ENCODE data around the gene COPA. TPM values are rescaled to one million over a fixed set of nuclear protein-coding genes. Genes with fewer than 3 reads are reported as not detected.

The COPA gene
- total RNA-seq, 2 donors from 2014 or later: 96.1 to 134 TPM

- Histone ChIP-seq H3K4me1 (no peaks in the 10 kb centered on the region), H3K36me3 (peaks cover 97% of the 10 kb centered on the region), H3K27me3 (no peaks in the 10 kb centered on the region), H3K4me3 (no peak overlapping the region), H3K9me3 (no peaks in the 10 kb centered on the region), H3K27ac (no peak overlapping the region)
- TF ChIP-seq, protein P1, sequence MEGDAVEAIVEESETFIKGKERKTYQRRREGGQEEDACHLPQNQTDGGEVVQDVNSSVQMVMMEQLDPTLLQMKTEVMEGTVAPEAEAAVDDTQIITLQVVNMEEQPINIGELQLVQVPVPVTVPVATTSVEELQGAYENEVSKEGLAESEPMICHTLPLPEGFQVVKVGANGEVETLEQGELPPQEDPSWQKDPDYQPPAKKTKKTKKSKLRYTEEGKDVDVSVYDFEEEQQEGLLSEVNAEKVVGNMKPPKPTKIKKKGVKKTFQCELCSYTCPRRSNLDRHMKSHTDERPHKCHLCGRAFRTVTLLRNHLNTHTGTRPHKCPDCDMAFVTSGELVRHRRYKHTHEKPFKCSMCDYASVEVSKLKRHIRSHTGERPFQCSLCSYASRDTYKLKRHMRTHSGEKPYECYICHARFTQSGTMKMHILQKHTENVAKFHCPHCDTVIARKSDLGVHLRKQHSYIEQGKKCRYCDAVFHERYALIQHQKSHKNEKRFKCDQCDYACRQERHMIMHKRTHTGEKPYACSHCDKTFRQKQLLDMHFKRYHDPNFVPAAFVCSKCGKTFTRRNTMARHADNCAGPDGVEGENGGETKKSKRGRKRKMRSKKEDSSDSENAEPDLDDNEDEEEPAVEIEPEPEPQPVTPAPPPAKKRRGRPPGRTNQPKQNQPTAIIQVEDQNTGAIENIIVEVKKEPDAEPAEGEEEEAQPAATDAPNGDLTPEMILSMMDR (IDR thresholded peaks at IDR 0.05): no peak
- no peak for DNase-seq (ENCODE audit: low spot score)
These were observed 12.9 kb downstream of the COPA start for GRCh38 chr1:160330119-160330518.

DNA sequence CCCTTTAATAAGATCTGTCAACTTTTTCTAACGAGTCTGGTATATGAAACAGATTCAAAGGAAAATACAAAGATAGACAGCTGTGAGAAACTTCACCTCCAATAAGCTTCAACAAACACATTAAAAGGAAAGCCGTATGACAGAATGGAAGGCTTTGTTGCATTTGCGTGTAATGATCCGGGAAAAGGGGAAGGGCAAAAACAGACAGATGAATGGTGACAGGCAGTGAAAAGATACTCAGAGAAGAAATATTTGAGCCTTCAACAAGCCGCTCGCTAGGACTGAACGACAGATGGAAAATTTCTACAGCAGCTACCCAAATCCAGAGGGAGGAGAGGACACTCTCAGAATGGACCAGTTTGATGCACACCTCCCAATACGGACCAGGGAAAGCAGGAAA is 14.9 kb downstream of the COPA start:
- Histone ChIP-seq H3K4me3 (no peak overlapping the region), H3K9me3 (no peaks in the 10 kb centered on the region), H3K27ac (no peak overlapping the region), H3K4me1 (no peaks in the 10 kb centered on the region), H3K36me3 (peaks cover 98% of the 10 kb centered on the region), H3K27me3 (no peaks in the 10 kb centered on the region)
- TF ChIP-seq, protein P1 (IDR thresholded peaks at IDR 0.05): no peak
- no peak for DNase-seq (ENCODE audit: low spot score)

DNA sequence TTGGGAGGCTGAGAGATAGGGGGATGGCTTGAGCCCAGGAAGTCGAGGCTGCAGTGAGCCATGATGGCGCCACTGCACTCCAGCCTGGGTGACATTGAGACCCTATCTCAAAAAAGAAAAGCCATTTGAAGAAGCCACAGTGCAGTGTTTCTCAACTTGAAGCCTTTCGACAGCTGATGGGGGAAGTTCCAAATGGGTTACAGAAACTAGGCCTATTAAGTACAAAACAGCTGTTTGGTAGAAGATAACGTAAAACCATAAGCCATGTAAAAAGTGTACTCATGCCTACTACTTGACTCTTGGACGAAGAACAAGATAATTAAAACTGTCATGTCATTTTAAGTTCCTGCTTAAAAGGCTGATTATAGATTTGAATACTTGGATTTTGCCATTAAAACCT is 16.6 kb downstream of the COPA start:
- Histone ChIP-seq H3K4me1 (no peaks in the 10 kb centered on the region), H3K36me3 (peaks cover 98% of the 10 kb centered on the region), H3K4me3 (no peak overlapping the region), H3K27me3 (no peaks in the 10 kb centered on the region), H3K9me3 (no peaks in the 10 kb centered on the region), H3K27ac (no peak overlapping the region)
- no peak for DNase-seq (ENCODE audit: low spot score)
- TF ChIP-seq, protein P1 (IDR thresholded peaks at IDR 0.05): no peak

DNA sequence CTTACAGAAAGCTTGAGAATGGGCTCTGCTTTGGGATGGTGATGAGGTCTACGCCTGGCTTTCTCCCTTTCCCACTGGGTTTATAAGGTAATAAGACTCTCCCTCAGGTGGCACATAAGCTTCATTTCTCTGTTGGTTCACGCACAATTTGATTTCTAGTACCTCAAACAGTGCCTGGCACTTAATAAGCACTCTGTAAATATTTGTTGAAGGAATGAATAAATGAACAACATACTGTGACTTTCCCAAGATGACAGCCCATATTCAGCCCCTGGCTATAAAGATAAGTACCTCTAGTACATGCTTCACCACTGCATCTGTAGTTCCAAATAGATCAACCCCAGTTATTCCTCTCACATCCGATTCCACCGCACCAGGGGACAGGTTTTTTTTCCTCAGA is 17.8 kb downstream of the COPA start:
- no peaks in the 10 kb centered on the region for H3K4me1 ChIP-seq
- TF ChIP-seq, protein P1 (IDR thresholded peaks at IDR 0.05): no peak
- no peaks in the 10 kb centered on the region for H3K9me3 ChIP-seq
- H3K27ac ChIP-seq: no peak overlapping the region
- DNase-seq (ENCODE audit: low spot score): no peak
- no peak overlapping the region for H3K4me3 ChIP-seq
- H3K36me3 ChIP-seq: peaks cover 95% of the 10 kb centered on the region
- H3K27me3 ChIP-seq: no peaks in the 10 kb centered on the region

- Histone ChIP-seq H3K4me1 (no peaks in the 10 kb centered on the region), H3K4me3 (no peak overlapping the region), H3K27ac (no peak overlapping the region), H3K36me3 (peaks cover 87% of the 10 kb centered on the region), H3K27me3 (no peaks in the 10 kb centered on the region), H3K9me3 (no peaks in the 10 kb centered on the region)
- DNase-seq (ENCODE audit: low spot score): no peak
- TF ChIP-seq, protein P1 (IDR thresholded peaks at IDR 0.05): no peak
These were observed 20.2 kb downstream of the COPA start for GRCh38 chr1:160322831-160323230.

DNA sequence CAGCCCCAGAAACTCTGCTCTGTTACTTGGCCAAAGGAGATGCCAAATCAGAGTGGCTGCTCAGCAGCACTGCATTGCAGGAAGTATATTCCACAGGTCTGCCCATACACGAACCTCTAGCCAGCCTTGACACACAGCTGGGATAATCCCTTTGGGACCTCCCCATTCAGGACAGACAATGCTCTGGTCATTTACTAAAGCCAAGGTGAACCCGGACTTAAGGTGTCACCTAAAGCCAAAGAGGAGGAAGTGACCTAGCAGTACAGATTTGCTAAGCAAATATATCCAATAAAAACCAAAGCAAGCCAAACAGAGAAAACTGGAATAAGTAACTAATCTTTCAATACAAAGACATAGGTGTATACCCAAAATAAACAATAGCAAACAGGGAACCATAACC is 27.7 kb downstream of the COPA start:
- peaks cover 91% of the 10 kb centered on the region for H3K36me3 ChIP-seq
- no peak overlapping the region for H3K27ac ChIP-seq
- H3K4me3 ChIP-seq: no peak overlapping the region
- TF ChIP-seq, protein P1 (IDR thresholded peaks at IDR 0.05): no peak
- H3K9me3 ChIP-seq: peaks cover 0 to 6% of the 10 kb centered on the region in 2 donors
- no peaks in the 10 kb centered on the region for H3K27me3 ChIP-seq
- no peak for DNase-seq (ENCODE audit: low spot score)
- no peaks in the 10 kb centered on the region for H3K4me1 ChIP-seq
